ENCODE measurements around the gene MFSD6L. TPM values are rescaled to one million over a fixed set of nuclear protein-coding genes. Genes with fewer than 3 reads are reported as not detected.

MFSD6L gene
- polyA plus RNA-seq, 10 donors: 0.13 to 0.94 (median 0.30) TPM

Other genes starting within 250 kb of the MFSD6L start
- gene MYH10, start 168.6 kb downstream of the MFSD6L start, polyA plus RNA-seq (ENCODE audit: insufficient read length in 10 of 10): 100 to 1,000 TPM in 1 of 10 donors, 10 to 100 TPM in 9; 60.3 to 112 (median 71.4) TPM
- under 1 TPM in 2 of 10 donors, not detected in 8; 0.19 to 0.68 TPM for gene CCDC42, start 54.5 kb downstream of the MFSD6L start, polyA plus RNA-seq (ENCODE audit: insufficient read length in 10 of 10)
- gene SPDYE4, start 40.8 kb downstream of the MFSD6L start, polyA plus RNA-seq (ENCODE audit: insufficient read length in 10 of 10): under 1 TPM in 1 of 10 donors, not detected in 9; 0.62 TPM
- gene PIK3R6, start 68.3 kb upstream of the MFSD6L start, polyA plus RNA-seq (ENCODE audit: insufficient read length in 10 of 10): 1 to 10 TPM; 2.8 to 7.9 (median 4.7) TPM
- 1 to 10 TPM in 8 of 10 donors, under 1 TPM in 2; 0.79 to 5.2 (median 1.6) TPM for gene PIK3R5, start 166.3 kb upstream of the MFSD6L start, polyA plus RNA-seq (ENCODE audit: insufficient read length in 10 of 10)
- 10 to 100 TPM in 5 of 10 donors, 1 to 10 TPM in 5; 5.7 to 25.1 (median 9.6) TPM for gene NTN1, start 222.1 kb upstream of the MFSD6L start, polyA plus RNA-seq (ENCODE audit: insufficient read length in 10 of 10)

Measured in muscle of back (tissue), 10 donors.